KMS-11 (cell line): ENCODE data around the gene PACSIN3.
"Not testable (repeated sequence)": the region's sequence is repeated elsewhere in the genome, so short reads cannot be mapped to it uniquely, and the experiment has no call there.

Experiments
- H2AFZ ChIP-seq: fragments of 200-600 bp; sonication (generic); 2 replicates; pipeline ENCODE4 v1.6.1; 2016; ENCODE audit warnings: antibody characterized with exemption, mixed run types, low read depth
- H3K27ac ChIP-seq: fragments of 200-600 bp; sonication (generic); 2 replicates; pipeline ENCODE4 v1.6.1; 2016; ENCODE audit warnings: mild to moderate bottlenecking, mixed run types
- H3K27me3 ChIP-seq: fragments of 200-600 bp; sonication (generic); 2 replicates; pipeline ENCODE4 v1.6.1; 2017; ENCODE audit warnings: mild to moderate bottlenecking, low read depth, mixed run types, moderate library complexity; ENCODE audit not compliant: insufficient read depth
- H3K36me3 ChIP-seq: fragments of 200-600 bp; sonication (generic); 2 replicates; pipeline ENCODE4 v1.6.1; 2017; ENCODE audit warnings: mild to moderate bottlenecking, mixed run types; ENCODE audit not compliant: insufficient read depth
- H3K4me1 ChIP-seq: fragments of 200-600 bp; sonication (generic); 2 replicates; pipeline ENCODE4 v1.6.1; 2016; ENCODE audit warnings: mild to moderate bottlenecking, low read depth, mixed run types; ENCODE audit not compliant: poor library complexity, severe bottlenecking
- H3K4me2 ChIP-seq: fragments of 200-600 bp; sonication (generic); 2 replicates; pipeline ENCODE4 v1.7.0; 2016; ENCODE audit warnings: mild to moderate bottlenecking, mixed run types
- H3K4me3 ChIP-seq: fragments of 200-600 bp; sonication (generic); IDR thresholded peaks from 2 replicates; pipeline ENCODE4 v1.6.1; 2017; ENCODE audit warnings: low read depth, low read length, mixed read lengths; ENCODE audit not compliant: insufficient read depth
- H3K79me2 ChIP-seq: fragments of 200-600 bp; sonication (generic); 2 replicates; pipeline ENCODE4 v1.6.1; 2016; ENCODE audit warnings: low read depth, mixed run types; ENCODE audit not compliant: insufficient read depth
- H3K9ac ChIP-seq: fragments of 200-600 bp; sonication (generic); 2 replicates; pipeline ENCODE4 v1.6.1; 2016; ENCODE audit warnings: mild to moderate bottlenecking, mixed run types
- H4K20me1 ChIP-seq: fragments of 200-600 bp; sonication (generic); 2 replicates; pipeline ENCODE4 v1.6.1; 2016; ENCODE audit warnings: mild to moderate bottlenecking, mixed run types; ENCODE audit not compliant: insufficient read depth
- TF ChIP-seq, protein P1 (sequence below): fragments of 200-600 bp; sonication (generic); conservative IDR thresholded peaks from 2 replicates; pipeline ENCODE4 v1.6.1; 2017; ENCODE audit warnings: low read depth, mild to moderate bottlenecking, antibody characterized with exemption, low read length, moderate library complexity, mixed read lengths

PACSIN3 gene

GRCh38 chr11:47212938-47213337 lies 26.7 kb upstream of the PACSIN3 start:
- TF ChIP-seq, protein P1, sequence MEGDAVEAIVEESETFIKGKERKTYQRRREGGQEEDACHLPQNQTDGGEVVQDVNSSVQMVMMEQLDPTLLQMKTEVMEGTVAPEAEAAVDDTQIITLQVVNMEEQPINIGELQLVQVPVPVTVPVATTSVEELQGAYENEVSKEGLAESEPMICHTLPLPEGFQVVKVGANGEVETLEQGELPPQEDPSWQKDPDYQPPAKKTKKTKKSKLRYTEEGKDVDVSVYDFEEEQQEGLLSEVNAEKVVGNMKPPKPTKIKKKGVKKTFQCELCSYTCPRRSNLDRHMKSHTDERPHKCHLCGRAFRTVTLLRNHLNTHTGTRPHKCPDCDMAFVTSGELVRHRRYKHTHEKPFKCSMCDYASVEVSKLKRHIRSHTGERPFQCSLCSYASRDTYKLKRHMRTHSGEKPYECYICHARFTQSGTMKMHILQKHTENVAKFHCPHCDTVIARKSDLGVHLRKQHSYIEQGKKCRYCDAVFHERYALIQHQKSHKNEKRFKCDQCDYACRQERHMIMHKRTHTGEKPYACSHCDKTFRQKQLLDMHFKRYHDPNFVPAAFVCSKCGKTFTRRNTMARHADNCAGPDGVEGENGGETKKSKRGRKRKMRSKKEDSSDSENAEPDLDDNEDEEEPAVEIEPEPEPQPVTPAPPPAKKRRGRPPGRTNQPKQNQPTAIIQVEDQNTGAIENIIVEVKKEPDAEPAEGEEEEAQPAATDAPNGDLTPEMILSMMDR, result no peak
- no peaks in the 10 kb centered on the region for H3K27me3 ChIP-seq

GRCh38 chr11:47208628-47209027 lies 22.4 kb upstream of the PACSIN3 start:
- H3K27ac ChIP-seq, result no peak overlapping the region
- no peaks in the 10 kb centered on the region for H3K36me3 ChIP-seq
- no peaks in the 10 kb centered on the region for H4K20me1 ChIP-seq
- no peak overlapping the region for H3K9ac ChIP-seq
- no peaks in the 10 kb centered on the region for H3K4me1 ChIP-seq
- H3K27me3 ChIP-seq, result no peaks in the 10 kb centered on the region
- no peak overlapping the region for H2AFZ ChIP-seq
- no peak overlapping the region for H3K4me2 ChIP-seq
- no peaks in the 10 kb centered on the region for H3K79me2 ChIP-seq
- no peak overlapping the region for H3K4me3 ChIP-seq
- TF ChIP-seq, protein P1, result no peak

More at GRCh38 chr11:47212938-47213337, 26.7 kb upstream of the PACSIN3 start:
- Histone ChIP-seq H3K79me2 (peaks cover 6% of the 10 kb centered on the region; the same call in 1 of the 2 replicates), H3K4me3 (no peak overlapping the region), H3K27ac (no peak overlapping the region), H3K36me3 (no peaks in the 10 kb centered on the region), H3K4me1 (peaks cover 10% of the 10 kb centered on the region), H4K20me1 (no peaks in the 10 kb centered on the region), H3K4me2 (no peak overlapping the region), H2AFZ (no peak overlapping the region), H3K9ac (no peak overlapping the region)

- H3K27me3 ChIP-seq, H3K36me3 ChIP-seq, H3K79me2 ChIP-seq, H3K4me3 ChIP-seq, H3K9ac ChIP-seq, H3K4me1 ChIP-seq, H3K27ac ChIP-seq, H2AFZ ChIP-seq, H4K20me1 ChIP-seq, H3K4me2 ChIP-seq: not testable (repeated sequence)
These were observed 21.8 kb upstream of the PACSIN3 start for GRCh38 chr11:47208008-47208552.

GRCh38 chr11:47207459-47207858 lies 21.2 kb upstream of the PACSIN3 start:
- no peak overlapping the region for H2AFZ ChIP-seq
- TF ChIP-seq, protein P1, result no peak
- H3K27ac ChIP-seq, result no peak overlapping the region
- no peaks in the 10 kb centered on the region for H3K27me3 ChIP-seq
- no peaks in the 10 kb centered on the region for H3K4me1 ChIP-seq
- H3K36me3 ChIP-seq, result no peaks in the 10 kb centered on the region
- H3K4me3 ChIP-seq, result no peak overlapping the region
- H4K20me1 ChIP-seq, result no peaks in the 10 kb centered on the region
- H3K79me2 ChIP-seq, result no peaks in the 10 kb centered on the region
- no peak overlapping the region for H3K9ac ChIP-seq
- no peak overlapping the region for H3K4me2 ChIP-seq

GRCh38 chr11:47206577-47206976 lies 20.3 kb upstream of the PACSIN3 start:
- H3K79me2 ChIP-seq, H3K27me3 ChIP-seq: not testable (repeated sequence)

More at GRCh38 chr11:47206577-47206976, 20.3 kb upstream of the PACSIN3 start:
- not testable (repeated sequence) for H3K9ac ChIP-seq, H3K27ac ChIP-seq, H3K4me1 ChIP-seq, H2AFZ ChIP-seq, H3K4me3 ChIP-seq, H4K20me1 ChIP-seq, H3K36me3 ChIP-seq, H3K4me2 ChIP-seq
